Measurements from ENCODE around the gene H2BK1. TPM values are rescaled to one million over a fixed set of nuclear protein-coding genes. Genes with fewer than 3 reads are reported as not detected.
A peak's percentile ranks its signal among the peaks of the same experiment; 100 is the strongest.

The H2BK1 gene
- polyA plus RNA-seq, 1 donor (not counting 4 experiments of a cell fraction or from before 2014, with no cell fraction given), result not detected

DNA sequence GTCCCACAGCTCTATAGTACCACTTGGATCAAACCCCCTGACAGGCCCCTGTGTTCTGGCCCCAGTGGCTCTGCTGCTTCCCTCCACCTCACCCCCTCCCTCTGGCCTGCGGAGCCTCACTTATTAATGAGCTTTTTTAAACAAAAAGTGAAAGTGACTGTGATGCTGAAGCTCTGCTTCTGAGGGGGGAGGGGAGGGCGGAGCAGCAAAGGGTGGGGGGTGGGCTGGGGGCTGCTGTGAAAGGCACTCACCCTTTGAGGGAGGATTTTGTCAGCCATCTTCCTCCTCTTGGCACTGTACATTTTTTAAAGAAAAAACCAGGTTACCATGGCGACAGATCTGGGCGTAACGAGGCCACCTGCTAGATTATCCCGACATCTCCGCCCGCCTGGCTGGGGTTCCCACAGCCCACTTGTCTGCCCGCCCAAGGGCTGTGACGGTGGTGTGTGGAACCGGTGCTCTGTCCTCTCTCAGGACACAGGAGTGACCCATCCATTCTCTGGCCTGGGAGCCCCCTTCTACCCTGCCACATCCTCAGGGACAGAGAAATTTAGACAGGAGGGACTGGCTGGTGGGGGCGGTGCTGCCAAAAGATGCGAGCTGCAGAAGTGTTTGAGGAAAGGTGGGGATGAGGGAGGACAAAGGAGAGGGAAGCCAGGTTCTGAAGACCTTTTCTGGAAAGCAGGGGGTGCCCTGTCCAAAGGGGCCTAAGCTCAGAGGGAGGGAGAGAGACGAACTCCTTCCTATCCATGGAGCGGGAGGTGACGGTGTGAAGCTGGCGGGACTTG lies 33.3 kb upstream of the H2BK1 start:
- dilution Hi-C loops (cut with MboI; ENCODE audit: extremely low pct_ligation_motif_present, low sequenced_read_pairs), result no loop called here
- H4K20me1 ChIP-seq (ENCODE audit: control insufficient read depth, extremely low read depth, insufficient read depth, low read length), result no peaks in the 10 kb centered on the region
- H3K27me3 ChIP-seq (ENCODE audit: control insufficient read depth, extremely low read depth, insufficient read depth, low read length), result peaks cover 30% of the 10 kb centered on the region
- no peaks in the 10 kb centered on the region for H3K9me3 ChIP-seq (ENCODE audit: control insufficient read depth, low read depth, low read length)
- no peak overlapping the region for H2AFZ ChIP-seq (ENCODE audit: control insufficient read depth, low read length)
- no peak overlapping the region for H3K4me2 ChIP-seq (ENCODE audit: control insufficient read depth, extremely low read depth, insufficient read depth, low read depth, low read length)
- no peak overlapping the region for H3K9ac ChIP-seq (ENCODE audit: control insufficient read depth, extremely low read depth, insufficient read depth, low read length)
- DNase-seq (ENCODE audit: low read depth, low spot score) (no peak), FAIRE-seq (no peak)
- H3K4me3 ChIP-seq (ENCODE audit: control insufficient read depth in 2 of 3, extremely low read depth in 1 of 3, insufficient read depth in 2 of 3, low read depth in 1 of 3, low read length in 3 of 3), result no peak overlapping the region
- TF ChIP-seq, protein P1, sequence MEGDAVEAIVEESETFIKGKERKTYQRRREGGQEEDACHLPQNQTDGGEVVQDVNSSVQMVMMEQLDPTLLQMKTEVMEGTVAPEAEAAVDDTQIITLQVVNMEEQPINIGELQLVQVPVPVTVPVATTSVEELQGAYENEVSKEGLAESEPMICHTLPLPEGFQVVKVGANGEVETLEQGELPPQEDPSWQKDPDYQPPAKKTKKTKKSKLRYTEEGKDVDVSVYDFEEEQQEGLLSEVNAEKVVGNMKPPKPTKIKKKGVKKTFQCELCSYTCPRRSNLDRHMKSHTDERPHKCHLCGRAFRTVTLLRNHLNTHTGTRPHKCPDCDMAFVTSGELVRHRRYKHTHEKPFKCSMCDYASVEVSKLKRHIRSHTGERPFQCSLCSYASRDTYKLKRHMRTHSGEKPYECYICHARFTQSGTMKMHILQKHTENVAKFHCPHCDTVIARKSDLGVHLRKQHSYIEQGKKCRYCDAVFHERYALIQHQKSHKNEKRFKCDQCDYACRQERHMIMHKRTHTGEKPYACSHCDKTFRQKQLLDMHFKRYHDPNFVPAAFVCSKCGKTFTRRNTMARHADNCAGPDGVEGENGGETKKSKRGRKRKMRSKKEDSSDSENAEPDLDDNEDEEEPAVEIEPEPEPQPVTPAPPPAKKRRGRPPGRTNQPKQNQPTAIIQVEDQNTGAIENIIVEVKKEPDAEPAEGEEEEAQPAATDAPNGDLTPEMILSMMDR (optimal IDR thresholded peaks at IDR 0.05 in 1 of 3, IDR thresholded peaks at IDR 0.05 in 1 of 3, conservative IDR thresholded peaks at IDR 0.05 in 1 of 3; ENCODE audit: extremely low read depth in 1 of 3, insufficient read depth in 2 of 3, low read length in 3 of 3), result peak in 1 of 3 experiments; percentile 4
- no peak for TF ChIP-seq EZH2 (IDR thresholded peaks at IDR 0.05; ENCODE audit: low read length)
- peaks cover 0 to 5% of the 10 kb centered on the region in 2 experiments for H3K36me3 ChIP-seq (ENCODE audit: control insufficient read depth in 2 of 2, extremely low read depth in 1 of 2, insufficient read depth in 2 of 2, low read length in 2 of 2)
- no peak overlapping the region for H3K27ac ChIP-seq (ENCODE audit: control insufficient read depth, insufficient read depth, low read length)
- H3K4me1 ChIP-seq (ENCODE audit: control insufficient read depth, extremely low read depth, insufficient read depth, low read length), result peaks cover 3% of the 10 kb centered on the region
- no peaks in the 10 kb centered on the region for H3K9me1 ChIP-seq (ENCODE audit: control insufficient read depth, extremely low read depth, insufficient read depth, low read length)
- no peaks in the 10 kb centered on the region for H3K79me2 ChIP-seq (ENCODE audit: control insufficient read depth, insufficient read depth, low read length)

DNA sequence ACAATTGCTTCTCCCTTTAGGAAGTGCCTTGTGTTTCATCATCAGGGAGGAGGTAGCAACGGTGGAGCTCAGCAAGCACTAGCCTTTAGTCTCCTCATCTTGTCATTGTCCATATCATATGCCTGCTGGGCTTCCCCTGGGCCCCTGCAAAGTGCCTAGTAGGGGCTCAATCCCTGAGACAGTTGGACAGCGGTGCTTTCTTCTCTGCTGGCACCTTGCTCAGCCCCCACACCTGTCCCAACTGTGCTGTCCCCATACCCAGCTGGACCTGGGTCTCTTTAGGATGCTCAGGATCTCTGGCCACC lies 32.7 kb upstream of the H2BK1 start:
- no peaks in the 10 kb centered on the region for H3K79me2 ChIP-seq (ENCODE audit: control insufficient read depth, insufficient read depth, low read length)
- DNase-seq (ENCODE audit: low read depth, low spot score), result no peak
- dilution Hi-C loops (cut with MboI; ENCODE audit: extremely low pct_ligation_motif_present, low sequenced_read_pairs), result no loop called here
- H2AFZ ChIP-seq (ENCODE audit: control insufficient read depth, low read length), result no peak overlapping the region
- H3K4me2 ChIP-seq (ENCODE audit: control insufficient read depth, extremely low read depth, insufficient read depth, low read depth, low read length), result no peak overlapping the region
- peaks cover 30% of the 10 kb centered on the region for H3K27me3 ChIP-seq (ENCODE audit: control insufficient read depth, extremely low read depth, insufficient read depth, low read length)
- no peak overlapping the region for H3K27ac ChIP-seq (ENCODE audit: control insufficient read depth, insufficient read depth, low read length)
- TF ChIP-seq, protein P1 (optimal IDR thresholded peaks at IDR 0.05 in 1 of 3, IDR thresholded peaks at IDR 0.05 in 1 of 3, conservative IDR thresholded peaks at IDR 0.05 in 1 of 3; ENCODE audit: extremely low read depth in 1 of 3, insufficient read depth in 2 of 3, low read length in 3 of 3), result no peak
- no peak for TF ChIP-seq EZH2 (IDR thresholded peaks at IDR 0.05; ENCODE audit: low read length)
- H3K9ac ChIP-seq (ENCODE audit: control insufficient read depth, extremely low read depth, insufficient read depth, low read length), result no peak overlapping the region
- H3K9me3 ChIP-seq (ENCODE audit: control insufficient read depth, low read depth, low read length), result no peaks in the 10 kb centered on the region
- H3K4me1 ChIP-seq (ENCODE audit: control insufficient read depth, extremely low read depth, insufficient read depth, low read length), result no peaks in the 10 kb centered on the region
- H3K36me3 ChIP-seq (ENCODE audit: control insufficient read depth in 2 of 2, extremely low read depth in 1 of 2, insufficient read depth in 2 of 2, low read length in 2 of 2), result peaks cover 0 to 6% of the 10 kb centered on the region in 2 experiments
- FAIRE-seq, result no peak
- H4K20me1 ChIP-seq (ENCODE audit: control insufficient read depth, extremely low read depth, insufficient read depth, low read length), result no peaks in the 10 kb centered on the region
- no peak overlapping the region for H3K4me3 ChIP-seq (ENCODE audit: control insufficient read depth in 2 of 3, extremely low read depth in 1 of 3, insufficient read depth in 2 of 3, low read depth in 1 of 3, low read length in 3 of 3)
- H3K9me1 ChIP-seq (ENCODE audit: control insufficient read depth, extremely low read depth, insufficient read depth, low read length), result no peaks in the 10 kb centered on the region
